HEK293T (cell line): Measurements from ENCODE around the gene C6orf89.

ENCODE experiments used
- CTCF ChIA-PET: fragments of 350-600 bp; formaldehyde crosslinking; extraction: SDS; loops from one replicate; lab custom pipeline; 2021; ENCODE audit warnings: antibody characterized with exemption, inconsistent platforms; lab: Yijun Ruan, JAX
- POLR2A ChIA-PET: fragments of 350-600 bp; formaldehyde crosslinking; extraction: SDS; loops from one replicate; lab custom pipeline; 2020; ENCODE audit warnings: antibody characterized with exemption, inconsistent platforms; lab: Yijun Ruan, JAX
- DNase-seq: peaks from one replicate; pipeline ENCODE4 v3.0.0; 2012; ENCODE audit warnings: mixed read lengths; ENCODE audit errors: extremely low spot score
- ARNT ChIP-seq: fragments of 450-650 bp; IDR thresholded peaks from 2 replicates; pipeline ENCODE4 v1.6.1; 2017; ENCODE audit warnings: mild to moderate bottlenecking
- BHLHE40 ChIP-seq: fragments of 450-650 bp; IDR thresholded peaks from 2 replicates; pipeline ENCODE4 v1.6.1; 2016; ENCODE audit warnings: mild to moderate bottlenecking, moderate library complexity, borderline replicate concordance
- CTBP1 ChIP-seq: fragments of 450-650 bp; IDR thresholded peaks from 2 replicates; pipeline ENCODE4 v1.6.1; 2016; ENCODE audit warnings: borderline replicate concordance
- ELF4 ChIP-seq: fragments of 450-650 bp; IDR thresholded peaks from 2 replicates; pipeline ENCODE4 v1.6.1; 2017; ENCODE audit warnings: antibody characterized with exemption
- FOXK2 ChIP-seq: fragments of 450-650 bp; IDR thresholded peaks from 2 replicates; pipeline ENCODE4 v1.6.1; 2016; ENCODE audit warnings: mild to moderate bottlenecking
- HDGF ChIP-seq: fragments of 450-650 bp; IDR thresholded peaks from 2 replicates; pipeline ENCODE4 v1.6.1; 2017; ENCODE audit warnings: antibody characterized with exemption, borderline replicate concordance
- LEF1 ChIP-seq: fragments of 450-650 bp; IDR thresholded peaks from 2 replicates; pipeline ENCODE4 v1.6.1; 2017; ENCODE audit warnings: mild to moderate bottlenecking, borderline replicate concordance
- NFRKB ChIP-seq: fragments of 450-650 bp; IDR thresholded peaks from 2 replicates; pipeline ENCODE4 v1.6.1; 2016; ENCODE audit warnings: mild to moderate bottlenecking, moderate library complexity
- PKNOX1 ChIP-seq: fragments of 450-650 bp; IDR thresholded peaks from 2 replicates; pipeline ENCODE4 v1.6.1; 2016
- SP1 ChIP-seq: fragments of 450-650 bp; IDR thresholded peaks from 2 replicates; pipeline ENCODE4 v1.6.1; 2017
- SUZ12 ChIP-seq: fragments of 450-650 bp; IDR thresholded peaks from 2 replicates; pipeline ENCODE4 v1.6.1; 2016; ENCODE audit warnings: mild to moderate bottlenecking
- TARDBP ChIP-seq: fragments of 450-650 bp; IDR thresholded peaks from 2 replicates; pipeline ENCODE4 v1.6.1; 2016

Gene C6orf89

GRCh38 chr6:36977470-36977941 lies 91.8 kb downstream of the C6orf89 start:
- no peak for TF ChIP-seq ELF4
- TF ChIP-seq TARDBP, result no peak
- TF ChIP-seq NFRKB, result no peak
- TF ChIP-seq SP1, result no peak
- no peak for TF ChIP-seq ARNT
- TF ChIP-seq BHLHE40, result no peak
- no peak for TF ChIP-seq PKNOX1
- TF ChIP-seq CTBP1, result no peak
- no peak for TF ChIP-seq FOXK2
- TF ChIP-seq SUZ12, result no peak
- TF ChIP-seq HDGF, result no peak
- no peak for TF ChIP-seq LEF1
- DNase-seq, result peak; percentile 58
- ChIA-PET POLR2A (interaction anchor here (0.6 to 1.7 kb wide), 2 partner anchors 9 to 11 kb away, joined by 3 to 6 read pairs; partner anchors contain the start of gene MTCH1), CTCF (interaction anchor here (0.6 to 3.4 kb wide), 7 partner anchors 10 to 233 kb away, joined by 3 to 22 read pairs (median 3); partner anchors contain the start of gene C6orf89)
